Prostate gland (tissue), 2 donors: ENCODE data around the gene PLCB4. TPM values are rescaled to one million over a fixed set of nuclear protein-coding genes. Genes with fewer than 3 reads are reported as not detected.

Experiments used
- DNase-seq: peaks from one replicate; pipeline ENCODE4 v3.0.0-alpha.2; 2019; ENCODE audit warnings: low spot score
- H3K27ac ChIP-seq, 2 donors: fragments of 200-600 bp; sonication (generic); 2 replicates each; pipeline ENCODE4 v1.5.1; 2017 to 2019
- H3K27me3 ChIP-seq: fragments of 200-600 bp; sonication (generic); replicated peaks from 2 replicates; pipeline ENCODE4 v1.5.1; 2019; ENCODE audit not compliant: insufficient read depth
- H3K36me3 ChIP-seq, 2 donors: fragments of 200-600 bp; sonication (generic); 1 replicate in 1 of 2; 2 replicates in 1 of 2; pipeline versions ENCODE4 v1.5.1 to v1.8.1; 2017 to 2019
- H3K4me1 ChIP-seq: fragments of 200-600 bp; sonication (generic); replicated peaks from 2 replicates; pipeline ENCODE4 v1.5.1; 2019
- H3K4me3 ChIP-seq, 2 donors: fragments of 200-600 bp; sonication (generic); 2 replicates each; pipeline ENCODE4 v1.5.1; 2017 to 2019
- H3K9me3 ChIP-seq: fragments of 200-600 bp; sonication (generic); 2 replicates; pipeline ENCODE4 v1.5.1; 2017
- POLR2A ChIP-seq: fragments of 450-650 bp; IDR thresholded peaks from one replicate; pipeline ENCODE4 v1.6.1; 2016; ENCODE audit warnings: antibody characterized with exemption, mild to moderate bottlenecking
- POLR2AphosphoS5 ChIP-seq: sonication (generic); formaldehyde crosslinking; IDR thresholded peaks from one replicate; pipeline ENCODE4 v1.6.1; 2017; ENCODE audit warnings: antibody characterized with exemption
- WGBS: methylation state at CpG from one replicate; pipeline ENCODE4 v1.1.5; 2018; 5-methylcytosine and 5-hydroxymethylcytosine counted together
- intact Hi-C: fragments of 100-400 bp; cut with DNase I; formaldehyde crosslinking; loops from one replicate; pipeline ENCODE4 v1.14.2; 2022
- total RNA-seq, 2 donors: library from RNA; depleted of rRNA; stranded (reverse); fragments of >200 nt; gene quantifications; one replicate each; pipeline ENCODE4 v1.1.0, GENCODE V29; 2016
- TF ChIP-seq, protein P1 (sequence below), 4 experiments: fragments of 200-600 bp in 2 of 4; fragments of 450-650 bp in 2 of 4; sonication (generic) in 2 of 4; IDR thresholded peaks; 1 replicate in 3 of 4; 2 replicates in 1 of 4; pipeline ENCODE4 v1.5.1; 2016 to 2019; ENCODE audit warnings: antibody characterized with exemption in 4 of 4, mild to moderate bottlenecking in 2 of 4, moderate library complexity in 2 of 4

Gene PLCB4
- total RNA-seq, 2 donors from 2014 or later: 9.1 to 11.6 TPM

DNA sequence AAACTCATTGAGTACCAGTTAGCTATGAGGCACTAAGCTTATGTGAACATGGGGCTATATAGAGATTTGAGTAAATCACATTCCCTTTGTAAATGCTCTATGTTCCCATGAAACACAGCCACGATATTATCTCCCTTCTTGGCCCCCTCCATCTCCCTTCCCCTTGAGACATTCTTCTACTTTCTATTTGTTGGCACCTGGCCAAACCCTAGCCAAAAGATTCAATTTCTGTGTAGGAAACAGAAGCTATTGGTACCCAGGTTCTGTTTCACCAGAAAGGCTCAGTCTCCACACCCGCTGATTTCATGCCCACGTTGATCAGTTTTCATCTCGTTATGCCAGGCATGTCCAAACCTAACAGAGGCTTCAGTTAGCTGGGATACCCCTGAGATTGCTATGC lies 300.0 kb downstream of the PLCB4 start:
- Histone ChIP-seq H3K9me3 (no peaks in the 10 kb centered on the region), H3K36me3 (no peaks in the 10 kb centered on the region), H3K4me1 (no peaks in the 10 kb centered on the region), H3K27ac (no peak overlapping the region), H3K4me3 (no peak overlapping the region), H3K27me3 (no peaks in the 10 kb centered on the region)
- WGBS: 42% methylated on average over 4 of the region's 4 CpGs
- no peak for DNase-seq
- intact Hi-C loops: loop anchor here (10.0 kb wide), 1 partner anchor 614 kb away; no protein-coding TSS in a partner anchor
- TF ChIP-seq POLR2AphosphoS5: no peak
- no peak for TF ChIP-seq POLR2A
- TF ChIP-seq, protein P1, sequence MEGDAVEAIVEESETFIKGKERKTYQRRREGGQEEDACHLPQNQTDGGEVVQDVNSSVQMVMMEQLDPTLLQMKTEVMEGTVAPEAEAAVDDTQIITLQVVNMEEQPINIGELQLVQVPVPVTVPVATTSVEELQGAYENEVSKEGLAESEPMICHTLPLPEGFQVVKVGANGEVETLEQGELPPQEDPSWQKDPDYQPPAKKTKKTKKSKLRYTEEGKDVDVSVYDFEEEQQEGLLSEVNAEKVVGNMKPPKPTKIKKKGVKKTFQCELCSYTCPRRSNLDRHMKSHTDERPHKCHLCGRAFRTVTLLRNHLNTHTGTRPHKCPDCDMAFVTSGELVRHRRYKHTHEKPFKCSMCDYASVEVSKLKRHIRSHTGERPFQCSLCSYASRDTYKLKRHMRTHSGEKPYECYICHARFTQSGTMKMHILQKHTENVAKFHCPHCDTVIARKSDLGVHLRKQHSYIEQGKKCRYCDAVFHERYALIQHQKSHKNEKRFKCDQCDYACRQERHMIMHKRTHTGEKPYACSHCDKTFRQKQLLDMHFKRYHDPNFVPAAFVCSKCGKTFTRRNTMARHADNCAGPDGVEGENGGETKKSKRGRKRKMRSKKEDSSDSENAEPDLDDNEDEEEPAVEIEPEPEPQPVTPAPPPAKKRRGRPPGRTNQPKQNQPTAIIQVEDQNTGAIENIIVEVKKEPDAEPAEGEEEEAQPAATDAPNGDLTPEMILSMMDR (IDR thresholded peaks at IDR 0.05): no peak

DNA sequence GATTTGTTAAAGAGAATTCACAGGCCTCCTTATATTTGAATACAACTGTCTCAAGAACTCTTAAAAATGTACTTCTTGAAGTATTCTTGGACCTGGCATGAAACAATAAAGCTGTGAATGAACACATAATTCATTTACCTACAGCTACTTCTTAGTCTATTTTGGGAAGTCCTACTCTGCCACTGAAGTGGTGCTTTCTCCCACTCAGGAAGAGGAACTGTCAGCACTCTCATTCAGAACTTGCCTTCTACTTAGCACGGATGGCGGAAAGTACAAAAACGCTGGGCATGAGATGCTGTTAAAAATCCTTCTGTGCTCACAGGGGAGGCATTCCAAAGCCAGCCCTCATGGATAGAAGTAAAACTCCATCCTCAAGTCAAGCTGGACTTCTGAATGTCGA lies 300.7 kb downstream of the PLCB4 start:
- intact Hi-C loops: loop anchor here (10.0 kb wide), 1 partner anchor 615 kb away; no protein-coding TSS in a partner anchor
- TF ChIP-seq, protein P1 (IDR thresholded peaks at IDR 0.05): no peak
- TF ChIP-seq POLR2AphosphoS5 (no peak), POLR2A (no peak)
- H3K27ac ChIP-seq: no peak overlapping the region

DNA sequence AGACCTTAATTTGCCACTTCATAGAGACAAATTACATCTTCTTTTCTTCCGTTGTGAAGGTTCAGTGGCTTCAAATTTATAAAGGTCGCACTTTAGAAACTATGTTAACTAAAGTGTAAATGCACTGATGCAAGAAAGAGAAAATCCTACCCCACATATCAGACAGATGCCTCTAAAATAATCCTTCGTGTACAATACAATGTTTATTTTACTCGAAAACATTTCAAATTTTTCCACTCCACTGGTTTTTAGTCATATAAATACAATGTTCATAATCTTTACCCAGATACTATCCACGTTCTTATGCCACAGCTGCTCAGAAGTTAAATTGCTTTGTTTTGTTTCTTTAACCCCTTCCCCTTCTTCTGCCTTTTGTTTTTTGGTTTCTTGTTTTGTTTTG lies 305.2 kb downstream of the PLCB4 start:
- 72% methylated on average over 5 of the region's 5 CpGs for WGBS
- TF ChIP-seq POLR2AphosphoS5 (no peak), POLR2A (no peak)
- TF ChIP-seq, protein P1 (IDR thresholded peaks at IDR 0.05): no peak
- no peaks in the 10 kb centered on the region for H3K9me3 ChIP-seq
- intact Hi-C loops: no loop called here
- H3K36me3 ChIP-seq: no peaks in the 10 kb centered on the region
- no peak overlapping the region for H3K27ac ChIP-seq
- no peaks in the 10 kb centered on the region for H3K27me3 ChIP-seq
- DNase-seq: no peak
- no peaks in the 10 kb centered on the region for H3K4me1 ChIP-seq
- no peak overlapping the region for H3K4me3 ChIP-seq

More for the DNA sequence above, 300.7 kb downstream of the PLCB4 start:
- no peaks in the 10 kb centered on the region for H3K4me1 ChIP-seq
- H3K36me3 ChIP-seq: no peaks in the 10 kb centered on the region
- no peak overlapping the region for H3K4me3 ChIP-seq
- 85% methylated on average over 4 of the region's 4 CpGs for WGBS
- no peaks in the 10 kb centered on the region for H3K27me3 ChIP-seq
- H3K9me3 ChIP-seq: no peaks in the 10 kb centered on the region
- no peak for DNase-seq

DNA sequence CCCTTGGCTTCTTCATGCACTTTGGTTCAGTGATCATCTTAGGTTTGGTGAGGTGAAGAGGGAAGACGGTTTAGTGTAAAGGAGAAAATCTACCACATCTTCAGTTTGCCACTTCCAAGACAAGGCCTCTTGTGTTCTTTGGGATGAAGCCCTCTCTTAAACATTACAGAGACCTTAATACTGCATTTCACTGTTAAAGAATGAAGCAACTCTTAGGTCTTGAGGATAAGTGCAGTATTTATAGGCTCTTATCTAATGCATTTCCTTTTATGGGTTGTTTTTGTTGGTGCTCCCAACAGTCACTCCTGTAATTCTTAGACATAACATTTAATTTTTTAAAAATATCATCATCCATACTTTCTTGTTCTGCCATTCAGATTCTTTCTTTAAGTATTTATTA lies 305.6 kb downstream of the PLCB4 start:
- intact Hi-C loops: no loop called here
- WGBS: 95% methylated on average over 1 of the region's 1 CpG
- Histone ChIP-seq H3K4me3 (no peak overlapping the region), H3K27me3 (no peaks in the 10 kb centered on the region), H3K27ac (no peak overlapping the region), H3K4me1 (no peaks in the 10 kb centered on the region), H3K36me3 (no peaks in the 10 kb centered on the region), H3K9me3 (no peaks in the 10 kb centered on the region)
- DNase-seq: no peak
- TF ChIP-seq POLR2A (no peak), POLR2AphosphoS5 (no peak)
- TF ChIP-seq, protein P1 (IDR thresholded peaks at IDR 0.05): no peak

DNA sequence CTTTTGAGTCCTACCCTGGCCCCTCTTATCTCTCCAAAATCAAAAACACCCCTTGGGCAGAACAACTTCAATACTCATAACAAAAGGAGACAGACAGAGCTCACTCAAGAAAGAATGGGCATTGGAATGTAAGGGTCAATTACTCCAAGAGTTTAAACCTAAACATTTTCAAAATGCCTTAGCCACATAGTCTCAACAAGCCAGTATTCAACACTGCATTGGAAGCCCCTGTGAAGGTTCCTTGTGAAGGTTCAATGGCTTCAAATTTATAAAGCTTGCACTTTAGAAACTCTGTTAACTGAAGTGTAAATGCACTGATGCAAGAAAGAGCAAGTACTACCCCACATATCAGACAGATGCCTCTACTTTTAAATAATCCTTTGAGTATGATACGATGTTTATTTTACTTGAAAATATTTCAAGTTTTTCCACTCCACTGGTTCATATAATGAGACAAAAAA lies 306.4 kb downstream of the PLCB4 start:
- no peaks in the 10 kb centered on the region for H3K27me3 ChIP-seq
- 67% methylated on average over 1 of the region's 1 CpG for WGBS
- H3K4me3 ChIP-seq: no peak overlapping the region
- no peaks in the 10 kb centered on the region for H3K36me3 ChIP-seq
- no peaks in the 10 kb centered on the region for H3K4me1 ChIP-seq
- TF ChIP-seq POLR2AphosphoS5 (no peak), POLR2A (no peak)
- TF ChIP-seq, protein P1 (IDR thresholded peaks at IDR 0.05): no peak
- DNase-seq: no peak
- H3K27ac ChIP-seq: no peak overlapping the region
- intact Hi-C loops: no loop called here
- no peaks in the 10 kb centered on the region for H3K9me3 ChIP-seq
